ENCODE measurements around the gene STMN3.

STMN3 gene

DNA sequence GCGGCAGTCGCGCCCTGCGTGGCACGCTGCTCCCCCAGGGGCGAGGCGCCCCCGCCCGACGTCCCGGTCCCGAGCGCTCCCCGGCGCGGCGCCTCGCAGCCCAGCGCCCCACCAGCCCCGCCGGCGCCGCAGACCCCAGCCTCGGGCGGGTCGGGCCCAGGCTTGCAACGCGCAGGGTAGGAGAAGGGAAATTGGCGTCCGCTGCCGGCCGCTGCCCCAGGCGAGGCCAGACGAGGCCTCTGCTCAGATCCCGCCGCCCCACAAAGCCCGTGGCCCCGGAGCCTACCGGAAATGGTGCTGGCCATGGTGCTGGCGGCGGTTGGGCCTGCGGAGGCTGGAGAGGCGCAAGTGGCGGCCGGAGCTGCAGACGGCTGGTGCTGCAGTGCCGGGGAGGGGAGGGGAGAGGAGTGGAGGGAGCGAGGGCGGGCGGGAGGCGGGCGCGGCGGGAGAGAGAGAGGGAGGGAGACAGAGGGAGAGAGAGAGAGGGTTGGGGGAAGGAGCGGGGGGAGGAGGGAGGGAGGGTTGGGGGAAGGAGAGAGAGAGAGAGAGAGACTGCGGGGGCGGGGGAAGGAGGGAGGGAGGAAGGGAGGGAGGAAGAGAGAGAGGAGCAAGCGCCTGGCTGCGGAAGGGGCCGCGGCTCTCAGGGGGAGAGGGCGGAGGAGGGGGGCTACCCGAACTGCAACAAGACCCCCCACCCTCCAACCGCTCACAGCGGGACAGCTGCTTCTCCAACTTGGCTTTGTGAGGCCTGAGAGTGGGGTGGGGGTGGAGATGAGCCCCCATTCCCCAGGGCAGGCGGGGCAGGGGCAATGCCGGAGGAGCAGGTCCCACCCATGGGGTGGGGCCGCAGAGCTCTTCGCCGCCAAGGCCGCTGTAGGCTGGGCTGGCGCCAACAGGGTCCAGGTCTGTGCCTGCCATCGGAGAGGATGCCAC, at the start of gene STMN3:
STMN3 (minus strand) TSS at position 384 of the 933 bp plus-strand sequence; CDS start at position 305, 79 bp downstream.
- DNase-seq, result peak; percentile 70

DNA sequence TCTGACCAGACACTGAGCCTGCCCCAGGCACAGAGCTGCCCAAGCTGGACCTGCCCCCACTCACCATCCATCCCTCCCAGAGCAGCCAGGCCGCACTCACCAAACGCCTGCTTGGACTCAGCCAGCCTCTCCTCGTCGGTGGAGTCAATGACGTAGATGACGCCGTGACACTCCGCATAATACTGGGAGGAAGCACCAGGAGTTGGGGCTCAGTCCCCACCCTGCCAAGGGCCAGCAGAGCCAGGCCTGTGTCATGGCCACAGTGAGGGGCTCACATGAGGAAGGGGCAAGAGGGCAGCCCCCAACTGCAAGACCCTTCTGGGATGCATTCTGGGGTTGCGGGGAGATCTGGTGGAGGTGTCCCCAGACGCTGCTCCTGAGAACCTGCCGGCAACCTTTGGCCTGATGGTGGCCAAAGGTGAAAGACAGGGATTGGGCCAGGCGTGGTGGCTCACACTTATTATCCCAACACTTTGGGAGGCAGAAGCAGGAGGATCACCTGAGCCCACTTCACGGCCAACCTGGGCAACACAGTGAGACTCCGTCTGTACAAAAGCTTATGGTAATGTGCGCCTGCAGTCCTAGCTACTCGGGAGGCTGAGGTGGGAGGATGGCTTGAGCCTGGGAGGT, 48.9 kb upstream of the STMN3 start:
- no peak for DNase-seq

DNA sequence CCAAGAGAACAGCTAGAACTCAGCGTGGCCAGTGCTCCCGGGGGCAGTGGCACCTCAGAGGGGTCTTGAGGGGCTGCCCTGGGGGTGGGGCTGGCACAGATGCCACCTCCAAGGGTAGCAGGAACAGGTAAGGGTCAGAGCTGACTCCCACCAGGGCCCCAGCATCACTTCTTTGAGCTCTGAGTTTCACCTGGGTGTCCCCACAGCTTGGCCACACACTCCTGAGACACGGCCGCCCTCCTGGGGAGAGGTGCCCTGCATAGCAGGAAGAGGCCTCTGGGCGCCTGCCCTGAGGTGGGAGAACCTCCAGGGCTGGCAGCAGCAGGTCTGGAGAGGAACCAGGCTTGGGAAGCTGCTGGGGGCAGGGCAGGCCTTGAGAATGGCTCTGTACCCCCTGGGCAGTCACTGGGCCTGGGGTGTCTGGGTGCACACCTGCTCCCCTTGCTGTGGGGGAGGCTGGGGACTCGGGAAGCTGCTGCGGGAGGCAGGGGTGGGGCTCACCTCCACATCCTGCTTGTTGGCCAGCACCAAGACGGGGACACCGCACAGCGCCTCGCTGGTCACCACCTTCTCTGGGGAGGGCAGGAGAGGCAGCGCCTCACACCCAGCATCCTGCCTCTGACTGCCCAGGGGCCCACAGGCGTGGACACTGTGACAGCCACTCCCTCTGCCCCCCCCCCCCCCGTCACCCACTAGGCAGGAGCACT, 48.3 kb upstream of the STMN3 start:
- DNase-seq, result no peak

DNA sequence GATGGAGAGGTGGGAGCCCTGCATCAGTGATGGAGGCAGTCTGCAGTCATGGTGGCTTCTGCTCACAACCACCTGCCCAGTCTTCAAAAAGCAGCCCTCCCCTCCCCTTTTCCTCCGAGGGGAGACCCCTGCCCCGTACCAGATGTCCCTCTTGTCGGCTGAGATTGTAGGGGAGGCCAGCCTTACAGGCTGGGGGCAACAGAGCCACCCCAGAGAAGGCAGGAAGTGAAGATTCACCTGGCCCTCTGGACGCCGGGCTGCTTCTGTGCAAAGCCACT, 47.8 kb upstream of the STMN3 start:
- DNase-seq, result no peak

DNA sequence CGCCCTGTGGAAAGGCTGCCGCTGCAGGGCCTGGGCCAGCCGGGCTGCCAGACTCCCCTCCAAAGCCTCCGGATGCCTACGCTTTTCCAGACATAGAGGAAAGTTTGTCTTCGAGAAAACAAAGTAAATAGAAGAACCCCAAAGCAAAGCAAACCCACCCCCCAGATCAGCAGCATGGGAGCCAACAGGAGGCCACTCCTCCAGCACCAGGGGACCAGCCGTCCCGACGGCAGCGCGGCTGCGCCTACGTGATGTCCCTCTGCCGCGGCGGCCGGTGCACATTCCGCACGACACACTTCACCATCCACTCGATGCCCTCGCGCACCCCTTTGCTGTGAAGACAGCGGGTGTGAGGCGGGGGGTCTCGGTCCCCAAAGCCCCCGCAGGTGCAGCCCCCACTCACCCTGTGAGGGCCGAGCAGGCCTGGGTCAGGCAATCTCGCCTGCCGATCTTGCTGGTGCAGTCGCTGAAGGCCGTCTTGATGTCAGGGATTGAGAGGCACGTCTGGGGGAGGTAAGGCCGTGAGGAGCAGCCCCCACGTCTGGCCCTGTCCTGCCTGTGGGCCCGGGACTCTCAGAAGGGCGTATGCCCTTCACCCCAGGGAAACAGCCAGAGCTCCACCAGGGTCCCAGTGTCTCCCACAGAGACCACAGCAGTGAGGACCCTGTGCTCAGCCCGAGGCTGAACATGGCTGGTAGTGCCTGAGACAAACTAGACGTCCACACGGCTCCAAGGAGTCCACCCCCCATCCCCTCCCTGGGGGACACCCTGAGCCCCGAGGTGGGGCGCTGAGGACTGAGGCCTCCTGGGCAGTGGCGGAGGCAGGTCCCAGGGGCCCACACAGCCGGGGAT, 47.2 kb upstream of the STMN3 start:
- DNase-seq, result no peak

DNA sequence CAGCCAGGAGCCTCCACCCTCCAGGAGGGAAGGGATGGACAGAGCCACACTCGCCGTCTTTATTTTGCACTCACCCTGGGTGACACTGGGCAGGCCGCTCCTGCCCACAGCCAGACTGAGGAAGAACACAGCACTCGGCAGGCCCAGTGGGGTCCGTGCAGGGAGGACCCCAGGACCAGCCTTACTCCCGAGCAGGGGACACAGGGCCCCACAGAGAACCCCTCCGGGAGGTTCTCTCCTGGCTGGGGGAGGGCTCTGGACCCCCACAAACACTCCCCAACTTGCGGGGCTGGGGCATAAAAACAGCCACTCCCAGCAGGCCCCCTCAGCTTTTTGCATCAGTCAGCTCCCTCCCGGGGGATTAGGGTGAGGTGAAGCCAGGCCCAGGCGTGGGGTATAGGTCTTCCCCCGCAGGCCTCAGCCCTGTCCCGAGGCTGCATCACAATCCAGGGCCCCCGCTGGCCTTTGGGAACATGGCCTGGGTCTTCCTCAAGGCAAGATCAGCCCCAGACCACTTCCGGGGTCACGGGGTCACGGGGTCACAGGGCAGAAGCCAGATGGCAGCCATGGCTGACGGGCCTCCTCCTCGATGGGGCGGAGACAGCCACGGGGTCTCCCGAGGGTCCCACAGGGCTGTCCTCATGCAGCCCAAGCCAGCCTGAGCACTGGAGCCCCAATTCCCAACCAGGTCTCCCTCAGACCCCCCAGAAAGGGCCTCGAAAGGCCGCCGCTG, 46.4 kb upstream of the STMN3 start:
- DNase-seq, result no peak

DNA sequence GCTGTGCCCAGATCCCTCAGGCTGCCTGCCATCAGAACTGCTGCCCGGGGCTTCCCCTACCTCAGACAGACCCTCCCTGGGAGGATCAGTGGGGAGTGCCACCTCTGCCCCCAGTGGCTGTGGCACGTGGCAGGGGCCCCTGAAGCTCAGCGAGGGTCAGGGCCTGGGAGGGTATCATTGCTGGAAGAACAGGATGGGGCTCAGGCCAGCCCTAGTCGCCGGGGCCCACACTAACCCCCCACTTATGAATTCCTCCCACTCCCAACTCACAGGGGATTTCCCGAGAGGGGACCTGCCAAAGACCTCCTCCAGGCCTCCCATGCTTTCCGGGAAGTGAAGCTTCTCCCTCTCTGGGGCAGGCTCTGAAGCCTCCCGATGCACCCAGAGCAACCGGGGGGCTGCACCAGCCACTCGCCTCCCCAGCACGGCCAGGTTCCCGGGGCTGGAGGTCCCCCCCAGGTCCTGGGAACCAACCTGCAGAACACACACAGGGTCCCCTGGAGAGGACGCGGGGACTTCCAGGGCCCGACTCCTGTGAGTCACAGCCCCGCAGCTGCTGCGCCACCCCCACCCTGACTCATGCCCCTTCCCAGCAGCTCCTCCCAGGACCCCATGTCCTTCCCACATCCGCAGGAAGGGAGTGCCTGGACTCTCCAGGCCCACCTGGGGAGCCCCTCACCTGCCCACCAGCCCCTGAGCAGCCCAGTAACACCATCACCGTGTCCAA, 45.7 kb upstream of the STMN3 start:
- no peak for DNase-seq

DNA sequence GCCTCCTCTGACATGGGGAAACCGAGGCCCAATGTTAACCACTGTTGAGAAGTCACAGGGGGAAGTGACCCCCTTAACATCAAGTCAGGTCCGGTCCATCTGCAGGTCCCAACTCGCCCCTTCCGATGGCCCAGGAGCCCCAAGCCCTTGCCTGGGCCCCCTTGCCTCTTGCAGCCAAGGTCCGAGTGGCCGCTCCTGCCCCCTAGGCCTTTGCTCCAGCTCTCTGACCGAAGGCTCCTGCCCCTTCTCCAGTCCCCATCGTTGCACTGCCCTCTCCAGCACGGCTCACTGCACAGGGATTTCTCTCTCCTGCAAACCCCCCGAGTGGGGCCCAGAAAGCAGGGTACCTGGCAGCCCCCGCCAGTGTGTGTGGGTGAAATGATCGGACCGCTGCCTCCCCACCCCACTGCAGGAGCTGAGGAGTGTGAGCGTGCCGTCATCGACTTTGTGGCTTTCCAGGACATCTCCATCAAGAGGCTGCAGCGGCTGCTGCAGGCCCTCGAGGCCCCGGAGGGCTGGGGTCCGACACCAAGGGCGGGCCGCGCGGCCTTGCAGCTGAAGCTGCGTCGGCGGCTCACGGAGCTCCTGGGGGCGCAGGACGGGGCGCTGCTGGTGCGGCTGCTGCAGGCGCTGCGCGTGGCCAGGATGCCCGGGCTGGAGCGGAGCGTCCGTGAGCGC, 44.8 kb upstream of the STMN3 start:
- DNase-seq, result no peak

DNA sequence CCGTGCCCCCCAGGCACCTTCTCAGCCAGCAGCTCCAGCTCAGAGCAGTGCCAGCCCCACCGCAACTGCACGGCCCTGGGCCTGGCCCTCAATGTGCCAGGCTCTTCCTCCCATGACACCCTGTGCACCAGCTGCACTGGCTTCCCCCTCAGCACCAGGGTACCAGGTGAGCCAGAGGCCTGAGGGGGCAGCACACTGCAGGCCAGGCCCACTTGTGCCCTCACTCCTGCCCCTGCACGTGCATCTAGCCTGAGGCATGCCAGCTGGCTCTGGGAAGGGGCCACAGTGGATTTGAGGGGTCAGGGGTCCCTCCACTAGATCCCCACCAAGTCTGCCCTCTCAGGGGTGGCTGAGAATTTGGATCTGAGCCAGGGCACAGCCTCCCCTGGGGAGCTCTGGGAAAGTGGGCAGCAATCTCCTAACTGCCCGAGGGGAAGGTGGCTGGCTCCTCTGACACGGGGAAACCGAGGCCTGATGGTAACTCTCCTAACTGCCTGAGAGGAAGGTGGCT, 44.2 kb upstream of the STMN3 start:
- DNase-seq, result no peak

DNA sequence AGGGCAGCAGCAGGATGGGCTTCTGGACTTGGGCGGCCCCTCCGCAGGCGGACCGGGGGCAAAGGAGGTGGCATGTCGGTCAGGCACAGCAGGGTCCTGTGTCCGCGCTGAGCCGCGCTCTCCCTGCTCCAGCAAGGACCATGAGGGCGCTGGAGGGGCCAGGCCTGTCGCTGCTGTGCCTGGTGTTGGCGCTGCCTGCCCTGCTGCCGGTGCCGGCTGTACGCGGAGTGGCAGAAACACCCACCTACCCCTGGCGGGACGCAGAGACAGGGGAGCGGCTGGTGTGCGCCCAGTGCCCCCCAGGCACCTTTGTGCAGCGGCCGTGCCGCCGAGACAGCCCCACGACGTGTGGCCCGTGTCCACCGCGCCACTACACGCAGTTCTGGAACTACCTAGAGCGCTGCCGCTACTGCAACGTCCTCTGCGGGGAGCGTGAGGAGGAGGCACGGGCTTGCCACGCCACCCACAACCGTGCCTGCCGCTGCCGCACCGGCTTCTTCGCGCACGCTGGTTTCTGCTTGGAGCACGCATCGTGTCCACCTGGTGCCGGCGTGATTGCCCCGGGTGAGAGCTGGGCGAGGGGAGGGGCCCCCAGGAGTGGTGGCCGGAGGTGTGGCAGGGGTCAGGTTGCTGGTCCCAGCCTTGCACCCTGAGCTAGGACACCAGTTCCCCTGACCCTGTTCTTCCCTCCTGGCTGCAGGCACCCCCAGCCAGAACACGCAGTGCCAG, 43.6 kb upstream of the STMN3 start, which contains the start of gene TNFRSF6B:
TNFRSF6B (plus strand) TSS at position 25 of the 729 bp plus-strand sequence; CDS start at position 141, 116 bp downstream.
- DNase-seq, result no peak

DNA sequence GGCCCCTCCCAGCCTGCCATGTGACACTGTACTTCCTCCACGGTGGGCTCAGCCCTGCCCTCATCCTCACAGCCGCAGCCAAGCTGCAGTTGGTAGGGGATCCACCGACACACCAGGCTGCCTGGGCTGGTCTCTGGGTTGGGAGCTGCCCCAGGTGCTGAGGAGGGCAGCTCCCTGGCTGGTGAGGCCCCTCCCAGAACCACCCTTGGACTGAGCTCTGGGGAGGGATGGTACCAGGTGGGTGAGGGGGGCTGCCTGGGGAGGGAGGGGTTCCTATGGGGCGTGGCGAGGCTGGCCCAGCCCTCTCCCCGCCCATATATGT, 43.0 kb upstream of the STMN3 start:
- DNase-seq, result no peak

DNA sequence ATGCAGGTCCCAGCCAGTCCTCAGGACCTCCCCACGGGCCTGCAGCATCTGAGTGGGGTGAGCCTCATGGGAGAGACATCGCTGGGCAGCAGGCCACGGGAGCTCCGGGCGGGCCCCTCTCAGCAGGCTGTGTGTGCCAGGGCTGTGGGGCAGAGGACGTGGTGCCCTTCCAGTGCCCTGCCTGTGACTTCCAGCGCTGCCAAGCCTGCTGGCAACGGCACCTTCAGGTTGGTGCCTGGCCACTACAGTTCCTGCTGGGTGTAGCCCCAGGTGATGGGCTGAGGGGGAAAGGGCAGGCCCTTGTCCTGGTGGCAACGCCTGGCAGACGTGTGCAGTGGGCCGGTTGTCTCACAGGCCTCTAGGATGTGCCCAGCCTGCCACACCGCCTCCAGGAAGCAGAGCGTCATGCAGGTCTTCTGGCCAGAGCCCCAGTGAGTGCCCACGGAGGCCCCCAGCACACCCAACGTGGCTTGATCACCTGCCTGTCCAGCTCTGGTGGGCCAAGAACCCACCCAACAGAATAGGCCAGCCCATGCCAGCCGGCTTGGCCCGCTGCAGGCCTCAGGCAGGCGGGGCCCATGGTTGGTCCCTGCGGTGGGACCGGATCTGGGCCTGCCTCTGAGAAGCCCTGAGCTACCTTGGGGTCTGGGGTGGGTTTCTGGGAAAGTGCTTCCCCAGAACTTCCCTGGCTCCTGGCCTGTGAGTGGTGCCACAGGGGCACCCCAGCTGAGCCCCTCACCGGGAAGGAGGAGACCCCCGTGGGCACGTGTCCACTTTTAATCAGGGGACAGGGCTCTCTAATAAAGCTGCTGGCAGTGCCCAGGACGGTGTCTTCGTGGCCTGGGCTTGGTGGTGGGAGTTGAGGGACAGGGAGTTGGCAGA, 42.4 kb upstream of the STMN3 start:
- no peak for DNase-seq

DNA sequence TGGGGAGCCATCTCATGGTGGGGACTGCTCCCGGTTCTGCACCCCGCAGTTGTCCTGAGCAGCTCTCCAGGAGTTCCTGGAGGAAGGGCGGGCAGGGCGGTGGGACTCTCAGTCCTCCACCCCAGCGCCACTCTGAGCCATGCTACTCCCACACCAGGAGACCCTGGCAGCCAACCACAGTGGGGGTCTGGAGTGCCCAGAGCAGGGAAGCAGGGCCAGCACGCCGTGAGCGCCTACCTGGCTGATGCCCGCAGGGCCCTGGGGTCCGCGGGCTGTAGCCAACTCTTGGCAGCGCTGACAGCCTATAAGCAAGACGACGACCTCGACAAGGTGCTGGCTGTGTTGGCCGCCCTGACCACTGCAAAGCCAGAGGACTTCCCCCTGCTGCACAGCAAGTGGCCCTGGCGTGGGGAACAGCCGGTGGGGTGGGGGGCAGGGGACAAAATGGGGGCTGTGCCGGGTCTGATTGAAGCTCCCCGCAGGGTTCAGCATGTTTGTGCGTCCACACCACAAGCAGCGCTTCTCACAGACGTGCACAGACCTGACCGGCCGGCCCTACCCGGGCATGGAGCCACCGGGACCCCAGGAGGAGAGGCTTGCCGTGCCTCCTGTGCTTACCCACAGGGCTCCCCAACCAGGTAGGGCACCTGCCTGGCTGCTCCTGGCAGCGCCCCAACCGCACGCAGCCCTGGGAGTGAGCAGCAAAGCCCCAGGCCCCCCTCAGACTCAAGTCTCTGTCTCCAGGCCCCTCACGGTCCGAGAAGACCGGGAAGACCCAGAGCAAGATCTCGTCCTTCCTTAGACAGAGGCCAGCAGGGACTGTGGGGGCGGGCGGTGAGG, 41.6 kb upstream of the STMN3 start:
- no peak for DNase-seq

DNA sequence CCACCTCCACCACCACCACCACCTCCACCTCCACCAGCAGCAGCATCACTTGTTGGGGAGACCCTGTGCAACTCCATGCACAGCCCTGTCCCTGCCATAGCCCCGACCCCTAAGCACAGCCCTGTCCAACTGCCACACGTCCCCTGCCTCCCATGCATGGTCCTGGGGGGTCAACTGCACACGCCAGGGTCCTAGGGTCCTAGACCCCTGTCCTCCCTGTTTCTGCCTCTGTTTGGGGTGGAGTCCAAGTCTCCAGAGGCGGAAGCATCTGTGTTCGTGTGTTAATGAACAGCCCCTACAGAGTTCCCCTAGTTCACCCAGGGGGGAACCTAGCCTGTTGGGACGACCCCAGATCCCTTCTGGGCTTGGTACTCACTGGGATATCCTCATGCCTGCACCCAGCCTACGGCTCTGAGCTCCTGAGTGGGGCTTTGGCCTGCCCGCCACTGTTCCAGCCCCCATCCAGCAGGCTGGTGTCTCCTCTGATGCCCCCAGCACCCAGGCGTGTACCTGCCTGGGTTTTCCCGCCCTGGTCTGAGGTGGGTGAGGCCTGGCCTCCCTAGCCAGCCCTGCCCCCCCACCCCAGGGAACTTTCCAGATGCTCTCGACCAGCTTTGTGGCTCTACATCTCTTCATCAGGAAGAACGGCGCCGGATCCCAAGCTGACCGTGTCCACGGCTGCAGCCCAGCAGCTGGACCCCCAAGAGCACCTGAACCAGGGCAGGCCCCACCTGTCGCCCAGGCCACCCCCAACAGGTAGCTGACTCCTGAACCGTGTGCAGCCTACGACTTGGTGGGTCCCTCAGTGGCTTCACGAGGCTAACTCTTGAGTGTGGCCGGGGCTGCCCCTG, 40.7 kb upstream of the STMN3 start:
- no peak for DNase-seq

DNA sequence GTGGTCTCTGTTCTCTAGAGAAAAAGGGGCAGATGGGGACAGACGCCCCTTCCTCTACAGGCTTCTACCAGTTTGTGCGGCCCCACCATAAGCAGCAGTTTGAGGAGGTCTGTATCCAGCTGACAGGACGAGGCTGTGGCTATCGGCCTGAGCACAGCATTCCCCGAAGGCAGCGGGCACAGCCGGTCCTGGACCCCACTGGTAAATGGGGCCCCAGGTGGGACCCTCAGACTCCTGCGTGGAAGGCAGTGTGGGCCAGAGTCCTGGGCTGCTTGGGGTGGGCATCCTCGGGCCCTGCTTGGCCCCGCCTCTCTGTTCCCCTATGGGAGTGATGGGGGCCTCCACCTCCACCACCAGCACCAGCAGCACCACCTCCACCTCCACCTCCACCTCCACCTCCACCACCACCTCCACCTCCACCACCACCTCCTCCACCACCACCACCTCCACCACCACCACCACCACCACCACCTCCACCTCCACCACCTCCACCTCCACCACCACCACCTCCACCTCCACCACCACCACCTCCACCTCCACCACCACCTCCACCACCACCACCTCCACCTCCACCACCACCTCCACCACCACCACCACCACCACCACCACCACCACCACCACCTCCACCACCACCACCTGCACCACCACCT, 40.0 kb upstream of the STMN3 start:
- DNase-seq, result no peak

DNA sequence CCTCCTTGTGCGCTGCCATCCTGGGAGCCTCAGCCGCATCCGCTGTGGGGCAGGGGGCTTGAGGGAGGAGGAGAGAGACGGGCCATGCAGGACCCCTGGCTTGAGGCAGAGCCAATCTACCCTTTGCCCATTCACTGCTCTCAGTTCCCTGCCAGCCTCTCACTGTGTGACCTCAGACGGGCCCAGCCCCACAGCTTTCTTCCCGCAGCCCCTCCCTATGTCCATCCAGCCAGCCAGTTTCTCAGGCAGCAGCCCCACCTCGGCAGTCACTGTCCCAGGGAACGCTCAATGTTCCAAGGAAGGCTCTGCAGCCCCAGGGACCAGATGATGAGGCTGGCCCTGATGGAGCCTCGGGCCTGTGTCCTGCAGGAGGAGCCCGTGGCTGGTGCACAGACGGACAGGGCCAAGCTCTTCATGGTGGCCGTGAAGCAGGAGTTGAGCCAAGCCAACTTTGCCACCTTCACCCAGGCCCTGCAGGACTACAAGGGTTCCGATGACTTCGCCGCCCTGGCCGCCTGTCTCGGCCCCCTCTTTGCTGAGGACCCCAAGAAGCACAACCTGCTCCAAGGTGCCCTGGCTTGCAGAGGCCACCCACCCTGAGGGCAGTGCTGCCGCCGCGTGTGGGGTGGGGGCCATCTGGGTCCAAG, 39.3 kb upstream of the STMN3 start:
- DNase-seq, result no peak

All from NCI-H1048 (cell line).